ENCODE measurements around the gene LRMDA. TPM values are rescaled to one million over a fixed set of nuclear protein-coding genes. Genes with fewer than 3 reads are reported as not detected.

The LRMDA gene
- total and polyA plus RNA-seq, 10 of the 15 experiments (the other 5 are each of a cell fraction or from before 2014, with no cell fraction given) = 0.07 to 0.54 (median 0.29) TPM; not detected in 4

DNA sequence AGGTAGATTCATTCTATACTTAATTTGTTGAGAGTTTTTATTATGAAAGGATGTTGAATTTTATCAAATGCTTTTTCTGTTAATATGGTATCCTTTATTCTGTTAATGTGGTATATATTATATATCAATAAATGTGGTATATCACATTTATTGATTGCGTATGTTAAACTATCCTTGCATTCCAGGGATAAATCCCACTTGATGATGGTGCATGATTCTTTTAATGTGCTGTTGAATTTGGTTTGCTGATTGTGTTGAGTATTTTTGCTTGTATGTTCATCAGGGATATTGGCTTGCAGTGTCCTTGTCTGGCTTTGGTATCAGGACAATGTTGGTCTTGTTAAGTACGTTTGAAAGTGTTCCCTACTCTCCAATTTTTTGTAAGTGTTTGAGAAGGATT lies 11.9 kb downstream of the LRMDA start:
- no peak overlapping the region for H2AFZ ChIP-seq (ENCODE audit: control insufficient read depth, low read depth, low read length)
- H3K4me3 ChIP-seq = no peak overlapping the region
- ChIA-PET SMC1A (ENCODE audit: uncharacterized antibody, unreplicated experiment) (interaction anchor here (1.2 to 3.6 kb wide), 2 partner anchors 14 to 209 kb away, joined by 3 to 21 read pairs; partner anchors contain the start of gene LRMDA), RAD21 (ENCODE audit: unreplicated experiment) (no interaction called here), POLR2A (no interaction called here), CTCF (no interaction called here)
- no peak overlapping the region for H3K9ac ChIP-seq (ENCODE audit: control insufficient read depth, insufficient read depth, low read length)
- ATAC-seq = no peak
- H3K27ac ChIP-seq (ENCODE audit: control insufficient read depth, insufficient read depth) = no peak overlapping the region
- in situ Hi-C loops (cut with MboI) = no loop called here
- no peaks in the 10 kb centered on the region for H3K9me3 ChIP-seq (replicated peaks; ENCODE audit: control insufficient read depth, insufficient read depth, low read length)
- DNase-seq (ENCODE audit: low read depth, low spot score) = no peak
- H3K36me3 ChIP-seq (ENCODE audit: control insufficient read depth in 2 of 2, insufficient read depth in 2 of 2, low read length in 1 of 2) = no peaks in the 10 kb centered on the region
- TF ChIP-seq, protein P1, sequence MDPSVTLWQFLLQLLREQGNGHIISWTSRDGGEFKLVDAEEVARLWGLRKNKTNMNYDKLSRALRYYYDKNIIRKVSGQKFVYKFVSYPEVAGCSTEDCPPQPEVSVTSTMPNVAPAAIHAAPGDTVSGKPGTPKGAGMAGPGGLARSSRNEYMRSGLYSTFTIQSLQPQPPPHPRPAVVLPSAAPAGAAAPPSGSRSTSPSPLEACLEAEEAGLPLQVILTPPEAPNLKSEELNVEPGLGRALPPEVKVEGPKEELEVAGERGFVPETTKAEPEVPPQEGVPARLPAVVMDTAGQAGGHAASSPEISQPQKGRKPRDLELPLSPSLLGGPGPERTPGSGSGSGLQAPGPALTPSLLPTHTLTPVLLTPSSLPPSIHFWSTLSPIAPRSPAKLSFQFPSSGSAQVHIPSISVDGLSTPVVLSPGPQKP (IDR thresholded peaks at IDR 0.05; ENCODE audit: low read depth, low read length) = no peak
- TF ChIP-seq, protein P2, sequence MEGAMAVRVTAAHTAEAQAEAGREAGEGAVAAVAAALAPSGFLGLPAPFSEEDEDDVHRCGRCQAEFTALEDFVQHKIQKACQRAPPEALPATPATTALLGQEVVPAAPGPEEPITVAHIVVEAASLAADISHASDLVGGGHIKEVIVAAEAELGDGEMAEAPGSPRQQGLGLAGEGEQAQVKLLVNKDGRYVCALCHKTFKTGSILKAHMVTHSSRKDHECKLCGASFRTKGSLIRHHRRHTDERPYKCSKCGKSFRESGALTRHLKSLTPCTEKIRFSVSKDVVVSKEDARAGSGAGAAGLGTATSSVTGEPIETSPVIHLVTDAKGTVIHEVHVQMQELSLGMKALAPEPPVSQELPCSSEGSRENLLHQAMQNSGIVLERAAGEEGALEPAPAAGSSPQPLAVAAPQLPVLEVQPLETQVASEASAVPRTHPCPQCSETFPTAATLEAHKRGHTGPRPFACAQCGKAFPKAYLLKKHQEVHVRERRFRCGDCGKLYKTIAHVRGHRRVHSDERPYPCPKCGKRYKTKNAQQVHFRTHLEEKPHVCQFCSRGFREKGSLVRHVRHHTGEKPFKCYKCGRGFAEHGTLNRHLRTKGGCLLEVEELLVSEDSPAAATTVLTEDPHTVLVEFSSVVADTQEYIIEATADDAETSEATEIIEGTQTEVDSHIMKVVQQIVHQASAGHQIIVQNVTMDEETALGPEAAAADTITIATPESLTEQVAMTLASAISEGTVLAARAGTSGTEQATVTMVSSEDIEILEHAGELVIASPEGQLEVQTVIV (IDR thresholded peaks at IDR 0.05; ENCODE audit: borderline replicate concordance, partially characterized antibody) = no peak
- no peak for TF ChIP-seq WRNIP1 (IDR thresholded peaks at IDR 0.05; ENCODE audit: borderline replicate concordance, low read depth, low read length)
- no peak for TF ChIP-seq ASH2L (IDR thresholded peaks at IDR 0.05; ENCODE audit: borderline replicate concordance, low read depth)
- TF ChIP-seq TCF7 (IDR thresholded peaks at IDR 0.05; ENCODE audit: borderline replicate concordance) = no peak
- no peak for TF ChIP-seq POU2F2 (IDR thresholded peaks at IDR 0.05; ENCODE audit: borderline replicate concordance, low read depth, low read length)
- TF ChIP-seq EZH2 (IDR thresholded peaks at IDR 0.05; ENCODE audit: borderline replicate concordance, control insufficient read depth, low read depth, low read length) = no peak
- TF ChIP-seq ZNF274 (IDR thresholded peaks at IDR 0.05; ENCODE audit: insufficient read depth, insufficient read length) = no peak
- TF ChIP-seq, protein P3, sequence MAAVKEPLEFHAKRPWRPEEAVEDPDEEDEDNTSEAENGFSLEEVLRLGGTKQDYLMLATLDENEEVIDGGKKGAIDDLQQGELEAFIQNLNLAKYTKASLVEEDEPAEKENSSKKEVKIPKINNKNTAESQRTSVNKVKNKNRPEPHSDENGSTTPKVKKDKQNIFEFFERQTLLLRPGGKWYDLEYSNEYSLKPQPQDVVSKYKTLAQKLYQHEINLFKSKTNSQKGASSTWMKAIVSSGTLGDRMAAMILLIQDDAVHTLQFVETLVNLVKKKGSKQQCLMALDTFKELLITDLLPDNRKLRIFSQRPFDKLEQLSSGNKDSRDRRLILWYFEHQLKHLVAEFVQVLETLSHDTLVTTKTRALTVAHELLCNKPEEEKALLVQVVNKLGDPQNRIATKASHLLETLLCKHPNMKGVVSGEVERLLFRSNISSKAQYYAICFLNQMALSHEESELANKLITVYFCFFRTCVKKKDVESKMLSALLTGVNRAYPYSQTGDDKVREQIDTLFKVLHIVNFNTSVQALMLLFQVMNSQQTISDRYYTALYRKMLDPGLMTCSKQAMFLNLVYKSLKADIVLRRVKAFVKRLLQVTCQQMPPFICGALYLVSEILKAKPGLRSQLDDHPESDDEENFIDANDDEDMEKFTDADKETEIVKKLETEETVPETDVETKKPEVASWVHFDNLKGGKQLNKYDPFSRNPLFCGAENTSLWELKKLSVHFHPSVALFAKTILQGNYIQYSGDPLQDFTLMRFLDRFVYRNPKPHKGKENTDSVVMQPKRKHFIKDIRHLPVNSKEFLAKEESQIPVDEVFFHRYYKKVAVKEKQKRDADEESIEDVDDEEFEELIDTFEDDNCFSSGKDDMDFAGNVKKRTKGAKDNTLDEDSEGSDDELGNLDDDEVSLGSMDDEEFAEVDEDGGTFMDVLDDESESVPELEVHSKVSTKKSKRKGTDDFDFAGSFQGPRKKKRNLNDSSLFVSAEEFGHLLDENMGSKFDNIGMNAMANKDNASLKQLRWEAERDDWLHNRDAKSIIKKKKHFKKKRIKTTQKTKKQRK (IDR thresholded peaks at IDR 0.05; ENCODE audit: low read depth, low read length) = no peak
- TF ChIP-seq RBBP5 (conservative IDR thresholded peaks at IDR 0.05) = no peak
- TF ChIP-seq ZNF384 (IDR thresholded peaks at IDR 0.05; ENCODE audit: borderline replicate concordance, low read depth, low read length) = no peak
- TF ChIP-seq, protein P4, sequence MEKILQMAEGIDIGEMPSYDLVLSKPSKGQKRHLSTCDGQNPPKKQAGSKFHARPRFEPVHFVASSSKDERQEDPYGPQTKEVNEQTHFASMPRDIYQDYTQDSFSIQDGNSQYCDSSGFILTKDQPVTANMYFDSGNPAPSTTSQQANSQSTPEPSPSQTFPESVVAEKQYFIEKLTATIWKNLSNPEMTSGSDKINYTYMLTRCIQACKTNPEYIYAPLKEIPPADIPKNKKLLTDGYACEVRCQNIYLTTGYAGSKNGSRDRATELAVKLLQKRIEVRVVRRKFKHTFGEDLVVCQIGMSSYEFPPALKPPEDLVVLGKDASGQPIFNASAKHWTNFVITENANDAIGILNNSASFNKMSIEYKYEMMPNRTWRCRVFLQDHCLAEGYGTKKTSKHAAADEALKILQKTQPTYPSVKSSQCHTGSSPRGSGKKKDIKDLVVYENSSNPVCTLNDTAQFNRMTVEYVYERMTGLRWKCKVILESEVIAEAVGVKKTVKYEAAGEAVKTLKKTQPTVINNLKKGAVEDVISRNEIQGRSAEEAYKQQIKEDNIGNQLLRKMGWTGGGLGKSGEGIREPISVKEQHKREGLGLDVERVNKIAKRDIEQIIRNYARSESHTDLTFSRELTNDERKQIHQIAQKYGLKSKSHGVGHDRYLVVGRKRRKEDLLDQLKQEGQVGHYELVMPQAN (conservative IDR thresholded peaks at IDR 0.05) = no peak
- BruUV-seq (replicated peaks) = no TSS peak
- no peaks in the 10 kb centered on the region for H3K79me2 ChIP-seq (ENCODE audit: control insufficient read depth, insufficient read depth, low read length)
- H4K20me1 ChIP-seq (ENCODE audit: control insufficient read depth, insufficient read depth) = no peaks in the 10 kb centered on the region
- WGBS (ENCODE audit: insufficient coverage, insufficient replicate concordance, low lambda C conversion rate, missing lambda C conversion rate) = 37% methylated on average over 2 of the region's 2 CpGs
- H3K27me3 ChIP-seq (replicated peaks in 1 of 2; ENCODE audit: control insufficient read depth in 2 of 2, insufficient read depth in 2 of 2, low read length in 1 of 2) = no peaks in the 10 kb centered on the region
- H3K4me2 ChIP-seq (ENCODE audit: control insufficient read depth, insufficient read depth) = no peak overlapping the region
- intact Hi-C loops (cut with micrococcal nuclease; ENCODE audit: unreplicated experiment) = no loop called here
- no peak for FAIRE-seq
- H3K4me1 ChIP-seq (ENCODE audit: control insufficient read depth, insufficient read depth, low read length) = no peaks in the 10 kb centered on the region

All from GM12878 (cell line).